H1 (cell line): Measurements from ENCODE around the gene POLR3K. TPM values are rescaled to one million over a fixed set of nuclear protein-coding genes. Genes with fewer than 3 reads are reported as not detected.

Experiments used
- CTCF ChIA-PET: fragments of 300-600 bp; sonication (Branson Sonifier 250); formaldehyde crosslinking; loops from one replicate; lab custom pipeline; 2021; ENCODE audit not compliant: partially characterized antibody; lab: Charles Lee
- POLR2A ChIA-PET: fragments of 300-600 bp; sonication (Branson Sonifier 250); formaldehyde crosslinking; loops from one replicate; lab custom pipeline; 2021; ENCODE audit warnings: inconsistent platforms; ENCODE audit not compliant: partially characterized antibody; lab: Charles Lee
- DNase-seq, 2 experiments: peaks; one replicate each; pipeline versions ENCODE4 v3.0.0 to v3.0.0-alpha.2; 2010 to 2022; ENCODE audit warnings: low spot score in 2 of 2, low read depth in 1 of 2, mixed read lengths in 1 of 2
- FAIRE-seq: peaks from 2 replicates; lab custom pipeline; 2011; peaks lifted over from hg19 to GRCh38; lab: Jason Lieb, UNC
- H2AFZ ChIP-seq: 2 replicates; pipeline ENCODE4 v1.8.1; 2012; ENCODE audit warnings: low read length, inconsistent platforms
- H2AK5ac ChIP-seq: 2 replicates; pipeline ENCODE4 v1.6.1; 2013; ENCODE audit warnings: low read depth, low read length
- H2BK120ac ChIP-seq: replicated peaks from 2 replicates; pipeline ENCODE3; 2013; ENCODE audit warnings: low read depth, low read length, inconsistent platforms
- H2BK12ac ChIP-seq: 2 replicates; pipeline ENCODE4 v1.6.1; 2013; ENCODE audit warnings: low read depth, low read length
- H2BK15ac ChIP-seq: 2 replicates; pipeline ENCODE4 v1.6.1; 2013; ENCODE audit warnings: low read length
- H2BK20ac ChIP-seq: 2 replicates; pipeline ENCODE4 v1.6.1; 2013; ENCODE audit warnings: low read length
- H2BK5ac ChIP-seq: 2 replicates; pipeline ENCODE4 v1.6.1; 2013; ENCODE audit warnings: low read depth, low read length
- H3K14ac ChIP-seq: 2 replicates; pipeline ENCODE4 v1.6.1; 2013; ENCODE audit warnings: inconsistent platforms; ENCODE audit not compliant: insufficient read length
- H3K18ac ChIP-seq: 2 replicates; pipeline ENCODE4 v1.6.1; 2013; ENCODE audit warnings: low read length; ENCODE audit errors: extremely low read depth
- H3K23ac ChIP-seq: 2 replicates; pipeline ENCODE4 v1.6.1; 2013; ENCODE audit warnings: inconsistent platforms; ENCODE audit not compliant: insufficient read length
- H3K23me2 ChIP-seq: 2 replicates; pipeline ENCODE4 v1.6.1; 2013; ENCODE audit warnings: low read depth, low read length
- H3K27ac ChIP-seq: 2 replicates; pipeline ENCODE4 v1.6.1; 2011; ENCODE audit warnings: low read depth, low read length, inconsistent platforms
- H3K27me3 ChIP-seq, 4 experiments: replicated peaks in 1 of 4; 1 replicate in 1 of 4; 2 replicates in 3 of 4; pipeline versions ENCODE4 v1.6.1 to v1.8.1; 2011 to 2013; ENCODE audit warnings: low read length in 3 of 4, mild to moderate bottlenecking in 3 of 4, inconsistent platforms in 2 of 4, mixed read lengths in 2 of 4, moderate library complexity in 1 of 4; ENCODE audit not compliant: control insufficient read depth in 3 of 4, insufficient read depth in 3 of 4; ENCODE audit errors: extremely low read depth in 1 of 4
- H3K36me3 ChIP-seq, 4 experiments: 2 replicates each; pipeline versions ENCODE4 v1.6.1 to v1.8.1; 2011 to 2013; ENCODE audit warnings: mild to moderate bottlenecking in 4 of 4, low read length in 3 of 4, moderate library complexity in 2 of 4, control low read depth in 1 of 4, inconsistent platforms in 1 of 4; ENCODE audit not compliant: insufficient read depth in 4 of 4, control insufficient read depth in 2 of 4
- H3K4ac ChIP-seq: replicated peaks from 2 replicates; pipeline ENCODE3; 2013; ENCODE audit warnings: low read length, low read depth, mixed read lengths, inconsistent platforms; ENCODE audit not compliant: insufficient read length
- H3K4me1 ChIP-seq, 4 experiments: replicated peaks in 1 of 4; 1 replicate in 1 of 4; 2 replicates in 3 of 4; pipeline versions ENCODE4 v1.6.1 to v1.8.1; 2011 to 2013; ENCODE audit warnings: low read length in 3 of 4, inconsistent platforms in 2 of 4, mixed read lengths in 1 of 4; ENCODE audit not compliant: insufficient read depth in 4 of 4, control insufficient read depth in 3 of 4
- H3K4me2 ChIP-seq, 2 experiments: 2 replicates each; pipeline versions ENCODE4 v1.6.1 to v1.8.1; 2011 to 2013; ENCODE audit warnings: low read depth in 2 of 2, low read length in 2 of 2, control low read depth in 1 of 2, inconsistent platforms in 1 of 2, mild to moderate bottlenecking in 1 of 2; ENCODE audit not compliant: insufficient read depth in 1 of 2
- H3K4me3 ChIP-seq, 4 experiments: fragments of 200-600, 300-600 bp in 1 of 4; sonication (generic), shearing (Covaris generic), sonication (Bioruptor Twin) in 1 of 4; 2 replicates each; pipeline versions ENCODE4 v1.5.1 to v1.8.1; 2011 to 2016; ENCODE audit warnings: low read length in 4 of 4, low read depth in 3 of 4, control low read depth in 2 of 4, inconsistent platforms in 2 of 4, mild to moderate bottlenecking in 2 of 4, mixed read lengths in 1 of 4, moderate library complexity in 1 of 4; ENCODE audit not compliant: insufficient read depth in 2 of 4; ENCODE audit errors: extremely low read depth in 1 of 4
- H3K56ac ChIP-seq: replicated peaks from 2 replicates; pipeline ENCODE3; 2013; ENCODE audit warnings: low read depth, mild to moderate bottlenecking, mixed read lengths, low read length, inconsistent platforms; ENCODE audit not compliant: insufficient read length
- H3K79me1 ChIP-seq: 2 replicates; pipeline ENCODE4 v1.6.1; 2013; ENCODE audit warnings: low read depth, low read length, control low read depth
- H3K79me2 ChIP-seq, 2 experiments: 2 replicates each; pipeline versions ENCODE4 v1.6.1 to v1.8.1; 2012 to 2013; ENCODE audit warnings: low read length in 2 of 2, mild to moderate bottlenecking in 2 of 2, inconsistent platforms in 1 of 2; ENCODE audit not compliant: insufficient read depth in 2 of 2, control insufficient read depth in 1 of 2
- H3K9ac ChIP-seq, 4 experiments: replicated peaks in 1 of 4; 1 replicate in 1 of 4; 2 replicates in 3 of 4; pipeline versions ENCODE4 v1.6.1 to v1.8.1; 2011 to 2013; ENCODE audit warnings: low read depth in 3 of 4, low read length in 3 of 4, control low read depth in 2 of 4, mild to moderate bottlenecking in 2 of 4, moderate library complexity in 2 of 4, inconsistent platforms in 1 of 4; ENCODE audit errors: extremely low read depth in 1 of 4
- H3K9me3 ChIP-seq, 2 experiments: 2 replicates each; pipeline versions ENCODE4 v1.6.1 to v1.8.1; 2012 to 2013; ENCODE audit warnings: mild to moderate bottlenecking in 2 of 2, moderate library complexity in 2 of 2, control low read depth in 1 of 2, inconsistent platforms in 1 of 2, low read depth in 1 of 2, low read length in 1 of 2, mixed read lengths in 1 of 2; ENCODE audit not compliant: insufficient read depth in 2 of 2
- H4K20me1 ChIP-seq, 2 experiments: replicated peaks in 1 of 2; 2 replicates each; pipeline versions ENCODE3 to v1.8.1; 2011 to 2013; ENCODE audit warnings: inconsistent platforms in 2 of 2, low read length in 2 of 2, mild to moderate bottlenecking in 1 of 2; ENCODE audit not compliant: insufficient read depth in 2 of 2, control insufficient read depth in 1 of 2
- H4K5ac ChIP-seq: 2 replicates; pipeline ENCODE4 v1.6.1; 2013; ENCODE audit warnings: low read length, low read depth, mixed read lengths, inconsistent platforms; ENCODE audit not compliant: insufficient read length
- H4K8ac ChIP-seq: 2 replicates; pipeline ENCODE4 v1.8.0; 2013; ENCODE audit warnings: mild to moderate bottlenecking, moderate library complexity, low read length, inconsistent platforms; ENCODE audit not compliant: insufficient read depth; ENCODE audit errors: extremely low read depth
- H4K91ac ChIP-seq: replicated peaks from 2 replicates; pipeline ENCODE3; 2013; ENCODE audit warnings: low read length, mixed read lengths, inconsistent platforms; ENCODE audit not compliant: insufficient read length
- ATF2 ChIP-seq: IDR thresholded peaks from 2 replicates; pipeline ENCODE4 v1.6.1; 2012; ENCODE audit warnings: low read length, inconsistent platforms
- CHD1 ChIP-seq: IDR thresholded peaks from 2 replicates; pipeline ENCODE4 v1.6.1; 2012; ENCODE audit warnings: low read depth, low read length, improper control_type of control experiment
- GABPA ChIP-seq: IDR thresholded peaks from 2 replicates; pipeline ENCODE4 v1.6.1; 2011; ENCODE audit warnings: mild to moderate bottlenecking, low read length, moderate library complexity, borderline replicate concordance; ENCODE audit not compliant: insufficient read depth
- JUND ChIP-seq: IDR thresholded peaks from 2 replicates; pipeline ENCODE4 v1.6.1; 2011; ENCODE audit warnings: mild to moderate bottlenecking, improper control_type of control experiment, low read length
- KDM1A ChIP-seq: fragments of 200-600, 300-600 bp; sonication (generic); IDR thresholded peaks from 2 replicates; pipeline ENCODE4 v1.7.1; 2016; ENCODE audit warnings: mild to moderate bottlenecking, low read length, borderline replicate concordance
- SIN3A ChIP-seq, 2 experiments: IDR thresholded peaks in 1 of 2; conservative IDR thresholded peaks in 1 of 2; 2 replicates each; pipeline ENCODE4 v1.6.1; 2011 to 2012; ENCODE audit warnings: low read length in 2 of 2, improper control_type of control experiment in 1 of 2, low read depth in 1 of 2, mild to moderate bottlenecking in 1 of 2
- SP1 ChIP-seq: IDR thresholded peaks from 2 replicates; pipeline ENCODE4 v1.6.1; 2011; ENCODE audit warnings: low read depth, low read length
- SP4 ChIP-seq: IDR thresholded peaks from 2 replicates; pipeline ENCODE4 v1.6.1; 2012; ENCODE audit warnings: low read length, inconsistent platforms
- YY1 ChIP-seq: IDR thresholded peaks from 2 replicates; pipeline ENCODE4 v1.6.1; 2011; ENCODE audit warnings: low read depth, mild to moderate bottlenecking, low read length
- whole genome bisulfite sequencing, 2 experiments: shearing (Covaris generic) in 1 of 2; methylation state at CpG; one replicate each; pipeline versions ENCODE4 v1.1.6 to v1.1.7; 2013 to 2015; ENCODE audit warnings: low lambda C conversion rate in 2 of 2, mixed read lengths in 2 of 2, inconsistent platforms in 1 of 2, low coverage in 1 of 2, missing lambda C conversion rate in 1 of 2; ENCODE audit not compliant: insufficient replicate concordance in 2 of 2, insufficient coverage in 1 of 2, insufficient read length in 1 of 2; ENCODE audit errors: extremely low coverage in 1 of 2, missing lambda C conversion rate in 1 of 2; 5-methylcytosine and 5-hydroxymethylcytosine counted together
- polyA plus RNA-seq, 7 experiments: library from polyadenylated mRNA; depleted of rRNA in 3 of 7; stranded (reverse) in 5 of 7; unstranded in 2 of 7; fragments of >200 nt in 5 of 7; fragments of 200-250 nt in 2 of 7; gene quantifications; 1 replicate in 5 of 7; 2 replicates in 1 of 7; 4 replicates in 1 of 7; pipeline versions ENCODE4 v1.2.1 to v1.2.3, GENCODE V29; 2011 to 2013; ENCODE audit warnings: missing spikeins in 2 of 7, mixed read lengths in 2 of 7
- total RNA-seq: library from RNA; stranded (reverse); fragmentation: NEBNext Ultra II Directional; extraction: Animal tissue kit (Norgen Biotek cat#: 25700); gene quantifications from 2 replicates; pipeline ENCODE4 v1.2.1, GENCODE V29; 2021
- TF ChIP-seq, protein P1 (sequence below): IDR thresholded peaks from 2 replicates; pipeline ENCODE4 v1.6.1; 2011; ENCODE audit warnings: low read length, improper control_type of control experiment

The POLR3K gene
- total and polyA plus RNA-seq, 2 of the 8 experiments (the other 6 are each of a cell fraction or from before 2014, with no cell fraction given): 45.4 to 80.5 TPM

- Histone ChIP-seq H3K36me3 (peaks cover 2 to 22% (median 6%) of the 10 kb centered on the region in 4 experiments; a peak in 5 of 8 replicates), H3K4me1 (peaks cover 0 to 15% (median 4%) of the 10 kb centered on the region in 4 experiments; a peak in 6 of 7 replicates), H3K9me3 (no peaks in the 10 kb centered on the region), H4K20me1 (peaks cover 13 to 28% of the 10 kb centered on the region in 2 experiments), H4K8ac (no peak overlapping the region; the same call in none of the 2 replicates), H3K56ac (no peak overlapping the region), H2AK5ac (no peak overlapping the region), H3K4ac (no peak overlapping the region), H3K4me2 (no peak overlapping the region), H2BK120ac (no peak overlapping the region), H3K27ac (no peak overlapping the region), H3K14ac (no peak overlapping the region), H4K5ac (no peak overlapping the region), H3K79me2 (peaks cover 0 to 10% of the 10 kb centered on the region in 2 experiments; a peak in 1 of 4 replicates), H2BK5ac (no peak overlapping the region), H3K79me1 (peaks cover 3% of the 10 kb centered on the region; the same call in 1 of the 2 replicates), H2BK12ac (no peak overlapping the region), H3K9ac (0 out of 7 replicates have a peak overlapping the region, but pooled peaks of 1 of the 4 experiments have one; percentile 11), H2BK15ac (no peak overlapping the region), H2AFZ (no peak overlapping the region), H3K23ac (no peak overlapping the region), H3K27me3 (no peaks in the 10 kb centered on the region), H3K4me3 (no peak overlapping the region), H4K91ac (no peak overlapping the region), H3K18ac (no peak overlapping the region), H3K23me2 (no peaks in the 10 kb centered on the region; the same call in 1 of the 2 replicates), H2BK20ac (no peak overlapping the region)
- DNase-seq (peak in 1 of 2 experiments; percentile 98), FAIRE-seq (no peak)
- ChIA-PET POLR2A (interaction anchor here (1.0 to 16.6 kb wide), 8 partner anchors 9 to 116 kb away, joined by 3 to 153 read pairs (median 4); partner anchors contain the start of genes POLR3K and SNRNP25), CTCF (interaction anchor here (0.6 to 21.2 kb wide), 29 partner anchors 8 to 296 kb away, joined by 3 to 856 read pairs (median 4); partner anchors contain the start of genes FAM234A, HBQ1, LUC7L and MPG)
- WGBS, 2 experiments: 37% methylated on average over 17 of the region's 17 CpGs; no CpG with 5 or more reads in 1 of the 2 experiments
- TF ChIP-seq JUND (no peak), KDM1A (no peak), SP1 (no peak), SIN3A (conservative IDR thresholded peaks at IDR 0.05 in 1 of 2, IDR thresholded peaks at IDR 0.05 in 1 of 2; ENCODE audit: low read depth in 1 of 2, low read length in 2 of 2) (0 out of 4 replicates have a peak, but pooled peaks of 1 of the 2 experiments have one; percentile 35), ATF2 (no peak), YY1 (peak; percentile 70; the same call in 1 of the 2 replicates), GABPA (peak; percentile 77; the same call in 1 of the 2 replicates), SP4 (no peak), CHD1 (no peak)
- TF ChIP-seq, protein P1, sequence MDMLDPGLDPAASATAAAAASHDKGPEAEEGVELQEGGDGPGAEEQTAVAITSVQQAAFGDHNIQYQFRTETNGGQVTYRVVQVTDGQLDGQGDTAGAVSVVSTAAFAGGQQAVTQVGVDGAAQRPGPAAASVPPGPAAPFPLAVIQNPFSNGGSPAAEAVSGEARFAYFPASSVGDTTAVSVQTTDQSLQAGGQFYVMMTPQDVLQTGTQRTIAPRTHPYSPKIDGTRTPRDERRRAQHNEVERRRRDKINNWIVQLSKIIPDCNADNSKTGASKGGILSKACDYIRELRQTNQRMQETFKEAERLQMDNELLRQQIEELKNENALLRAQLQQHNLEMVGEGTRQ: no peak
Observed at GRCh38 chr16:65745-66144, 12.3 kb upstream of the POLR3K start.
